GM21786 (cell line): ENCODE data around the gene KIF5C.

Experiments
- ATAC-seq: cut with Tn5 transposase; IDR thresholded peaks from one replicate; pipeline ENCODE4 v1.9.1; 2021; ENCODE audit not compliant: unreplicated experiment

Gene KIF5C

GRCh38 chr2:149068225-149068995 is 193.4 kb downstream of the KIF5C start:
- ATAC-seq, result peak; percentile 33

GRCh38 chr2:149068996-149069888 is 194.2 kb downstream of the KIF5C start:
- no peak for ATAC-seq

- ATAC-seq, result no peak
Observed at GRCh38 chr2:149070681-149071320, 195.8 kb downstream of the KIF5C start.

GRCh38 chr2:149075105-149075504 is 200.1 kb downstream of the KIF5C start:
- ATAC-seq, result no peak

GRCh38 chr2:149075853-149076252 is 200.8 kb downstream of the KIF5C start:
- no peak for ATAC-seq
